K562 (cell line): ENCODE measurements around the gene ESAM. TPM values are rescaled to one million over a fixed set of nuclear protein-coding genes. Genes with fewer than 3 reads are reported as not detected.

Source experiments
- ATAC-seq: fragments of 200-7000 bp; cut with Tn5 transposase; 3 replicates; pipeline ENCODE4 v1.9.1; 2020; ENCODE audit warnings: moderate library complexity
- Bru-seq: library from RNA; stranded (reverse); fragments of 400-500 nt; gene quantifications from one replicate; lab custom pipeline; 2021; lab: Mats Ljungman, UMichigan
- BruChase-seq, 2 experiments: library from RNA; stranded (reverse); fragments of 400-500 nt; gene quantifications; one replicate each; lab custom pipeline; 2021; lab: Mats Ljungman, UMichigan
- BruUV-seq: library from RNA; stranded (reverse); fragments of 400-500 nt; replicated peaks from 2 replicates; lab custom pipeline; 2021; lab: Mats Ljungman, UMichigan
- CTCF ChIA-PET: fragments of 300-600 bp; formaldehyde crosslinking; extraction: SDS; loops from one replicate; lab custom pipeline; 2021; ENCODE audit warnings: low intra/inter-chr PET ratio; lab: Yijun Ruan, JAX
- POLR2A ChIA-PET: fragments of 300-600, 350-650 bp; sonication (Branson Sonifier 250); formaldehyde crosslinking; extraction: SDS; loops from one replicate; lab custom pipeline; 2021; ENCODE audit warnings: antibody characterized with exemption, inconsistent platforms; lab: Yijun Ruan, JAX
- DNase-seq, 4 experiments: peaks; one replicate each; pipeline versions ENCODE4 v3.0.0 to v3.0.0-alpha.2; 2011 to 2018; ENCODE audit warnings: low spot score in 3 of 4, mixed read lengths in 3 of 4; ENCODE audit errors: extremely low read depth in 1 of 4
- FAIRE-seq: peaks from 2 replicates; lab custom pipeline; 2011; peaks lifted over from hg19 to GRCh38; lab: Jason Lieb, UNC
- H2AFZ ChIP-seq: 2 replicates; pipeline ENCODE4 v1.6.0; 2011; ENCODE audit warnings: low read depth, low read length, control low read depth, inconsistent platforms
- H3K27ac ChIP-seq: fragments of 200-600 bp; 3 replicates; pipeline ENCODE4 v1.8.0; 2011; ENCODE audit warnings: low read depth, mild to moderate bottlenecking, control low read depth, inconsistent platforms, low read length, moderate library complexity, mixed read lengths; ENCODE audit errors: extremely low read depth
- H3K27me3 ChIP-seq, 2 experiments: fragments of 300-600 bp in 1 of 2; 2 replicates in 1 of 2; 3 replicates in 1 of 2; pipeline versions ENCODE4 v1.6.0 to v1.8.0; 2011; ENCODE audit warnings: inconsistent platforms in 2 of 2, low read length in 2 of 2, mild to moderate bottlenecking in 1 of 2, mixed read lengths in 1 of 2, moderate library complexity in 1 of 2; ENCODE audit not compliant: control insufficient read depth in 2 of 2, insufficient read depth in 2 of 2
- H3K36me3 ChIP-seq: fragments of 300-600 bp; 3 replicates; pipeline ENCODE4 v1.8.0; 2011; ENCODE audit warnings: mild to moderate bottlenecking, low read length, inconsistent platforms; ENCODE audit not compliant: control insufficient read depth, insufficient read depth
- H3K4me1 ChIP-seq, 2 experiments: fragments of 200-600 bp in 1 of 2; replicated peaks in 1 of 2; 2 replicates in 1 of 2; 3 replicates in 1 of 2; pipeline versions ENCODE4 v1.5.1 to v1.8.0; 2011; ENCODE audit warnings: inconsistent platforms in 2 of 2, low read length in 2 of 2, mild to moderate bottlenecking in 1 of 2, mixed read lengths in 1 of 2, moderate library complexity in 1 of 2; ENCODE audit not compliant: control insufficient read depth in 2 of 2, insufficient read depth in 2 of 2
- H3K4me2 ChIP-seq: 2 replicates; pipeline ENCODE4 v1.6.1; 2011; ENCODE audit warnings: low read length, control low read depth, inconsistent platforms, mixed read lengths; ENCODE audit not compliant: insufficient read depth
- H3K4me3 ChIP-seq: fragments of 200-600 bp; sonication (generic), shearing (Covaris generic); 2 replicates; pipeline ENCODE4 v1.5.1; 2016; ENCODE audit warnings: control low read depth, inconsistent platforms
- H3K79me2 ChIP-seq: fragments of 200-600 bp; 3 replicates; pipeline ENCODE4 v1.8.0; 2011; ENCODE audit warnings: low read length, inconsistent platforms; ENCODE audit not compliant: control insufficient read depth, insufficient read depth
- H3K9ac ChIP-seq, 2 experiments: 2 replicates each; pipeline versions ENCODE4 v1.6.0 to v1.6.1; 2011; ENCODE audit warnings: low read depth in 2 of 2, low read length in 2 of 2, control low read depth in 1 of 2, inconsistent platforms in 1 of 2, mild to moderate bottlenecking in 1 of 2, mixed read lengths in 1 of 2; ENCODE audit not compliant: insufficient read depth in 1 of 2
- H3K9me1 ChIP-seq: one replicate; pipeline ENCODE4 v1.6.0; 2011; ENCODE audit warnings: inconsistent platforms, mild to moderate bottlenecking, low read length, moderate library complexity; ENCODE audit not compliant: control insufficient read depth, insufficient read depth
- H3K9me3 ChIP-seq: replicated peaks from 2 replicates; pipeline ENCODE4 v1.5.1; 2011; ENCODE audit warnings: low read depth, low read length, inconsistent platforms; ENCODE audit not compliant: control insufficient read depth, insufficient read depth
- H4K20me1 ChIP-seq: replicated peaks from 2 replicates; pipeline ENCODE4 v1.6.1; 2011; ENCODE audit warnings: low read length, inconsistent platforms, mixed read lengths; ENCODE audit not compliant: control insufficient read depth, insufficient read depth
- BHLHE40 ChIP-seq: IDR thresholded peaks from 2 replicates; pipeline ENCODE4 v1.6.1; 2011; ENCODE audit warnings: low read length, improper control_type of control experiment
- E2F1 ChIP-seq: sonication (generic); formaldehyde crosslinking; IDR thresholded peaks from 2 replicates; pipeline ENCODE4 v1.8.1; 2023; ENCODE audit warnings: mild to moderate bottlenecking, missing genetic modification reagents, moderate library complexity
- NELFE ChIP-seq: IDR thresholded peaks from 2 replicates; pipeline ENCODE4 v1.6.1; 2011; ENCODE audit warnings: mild to moderate bottlenecking; ENCODE audit not compliant: insufficient read depth, insufficient read length
- VEZF1 ChIP-seq: fragments of 200-800 bp; sonication (Bioruptor generic); IDR thresholded peaks from 2 replicates; pipeline ENCODE4 v1.6.1; 2017; ENCODE audit warnings: missing genetic modification characterization, missing compliant biosample characterization
- ZNF133 ChIP-seq: fragments of 250-450 bp; sonication (Bioruptor Pico); IDR thresholded peaks from 2 replicates; pipeline ENCODE4 v1.4.0; 2020; ENCODE audit warnings: mild to moderate bottlenecking
- ZNF24 ChIP-seq: fragments of 450-650 bp; IDR thresholded peaks from 2 replicates; pipeline ENCODE4 v1.6.1; 2016
- ZNF740 ChIP-seq, 3 experiments: fragments of 200-800 bp in 1 of 3; sonication (Bioruptor generic) in 1 of 3; sonication (generic) in 1 of 3; formaldehyde crosslinking in 1 of 3; IDR thresholded peaks; 2 replicates each; pipeline versions ENCODE4 v1.6.1 to v1.8.0; 2016 to 2022; ENCODE audit warnings: mild to moderate bottlenecking in 2 of 3, missing compliant biosample characterization in 2 of 3, missing genetic modification characterization in 2 of 3, missing genetic modification reagents in 1 of 3
- WGBS: fragments of 100-300 bp; shearing (Covaris generic); methylation state at CpG from one replicate; pipeline ENCODE4 v1.1.6; 2016; ENCODE audit warnings: low coverage, mixed read lengths; ENCODE audit not compliant: insufficient coverage; ENCODE audit errors: missing lambda C conversion rate; 5-methylcytosine and 5-hydroxymethylcytosine counted together
- in situ Hi-C: fragments of 300-500 bp; cut with MboI; formaldehyde crosslinking; loops from 4 replicates; pipeline ENCODE4 v1.15.0; 2018; ENCODE audit warnings: inconsistent platforms, mixed read lengths
- intact Hi-C: fragments of 100-400 bp; cut with micrococcal nuclease; formaldehyde crosslinking; loops from 2 replicates; pipeline ENCODE4 v1.14.2; 2022
- long read RNA-seq, 3 experiments: library from polyadenylated mRNA in 2 of 3; library from RNA in 1 of 3; unstranded in 2 of 3; stranded (forward) in 1 of 3; transcript quantifications; one replicate each; pipeline ENCODE4 v2.0.0, GENCODE V29; 2019 to 2022
- polyA minus RNA-seq, 3 experiments: library from RNA; depleted of rRNA, polyadenylated mRNA; stranded (reverse); fragments of >200 nt; gene quantifications; 2 replicates each; pipeline ENCODE4 v1.2.3, GENCODE V29; 2011
- polyA plus RNA-seq, 8 experiments: library from polyadenylated mRNA; depleted of rRNA in 4 of 8; stranded (reverse) in 5 of 8; unstranded in 3 of 8; fragments of >200 nt; fragmentation: Nextera tagmentation in 2 of 8; fragmentation: Illumina TruSeq in 1 of 8; extraction: Ambion mirVana in 2 of 8; extraction: Trizol in 1 of 8; gene quantifications; 2 replicates each; pipeline versions ENCODE4 v1.2.1 to v1.2.3, GENCODE V29; 2011 to 2014; ENCODE audit warnings: inconsistent platforms in 1 of 8, missing spikeins in 1 of 8
- total RNA-seq, 7 experiments: library from RNA; depleted of rRNA in 6 of 7; stranded (reverse); fragments of >200 nt in 6 of 7; fragmentation: Illumina TruSeq in 2 of 7; extraction: Trizol in 2 of 7; gene quantifications; 2 replicates each; pipeline versions ENCODE4 v1.2.1 to v1.2.3, GENCODE V29; 2011 to 2021; ENCODE audit warnings: low replicate concordance in 1 of 7
- TF ChIP-seq, protein P1 (sequence below): sonication (generic); formaldehyde crosslinking; IDR thresholded peaks from 2 replicates; pipeline ENCODE4 v1.8.1; 2023; ENCODE audit warnings: mild to moderate bottlenecking, missing genetic modification reagents

Gene ESAM, protein sequence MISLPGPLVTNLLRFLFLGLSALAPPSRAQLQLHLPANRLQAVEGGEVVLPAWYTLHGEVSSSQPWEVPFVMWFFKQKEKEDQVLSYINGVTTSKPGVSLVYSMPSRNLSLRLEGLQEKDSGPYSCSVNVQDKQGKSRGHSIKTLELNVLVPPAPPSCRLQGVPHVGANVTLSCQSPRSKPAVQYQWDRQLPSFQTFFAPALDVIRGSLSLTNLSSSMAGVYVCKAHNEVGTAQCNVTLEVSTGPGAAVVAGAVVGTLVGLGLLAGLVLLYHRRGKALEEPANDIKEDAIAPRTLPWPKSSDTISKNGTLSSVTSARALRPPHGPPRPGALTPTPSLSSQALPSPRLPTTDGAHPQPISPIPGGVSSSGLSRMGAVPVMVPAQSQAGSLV
- 0.74 and 2.0 TPM in 2 replicates for total RNA-seq (2011; cell fraction: chromatin; rRNA removed; ENCODE audit: low replicate concordance)
- 1.6 and 1.8 TPM in 2 replicates for total RNA-seq (2011; cell fraction: nucleolus; rRNA removed)
- total RNA-seq (2011; cell fraction: nucleoplasm; rRNA removed), result 1.2 and 2.9 TPM in 2 replicates
- 0.14 and 0.29 TPM in 2 replicates for total RNA-seq (2014; rRNA removed)
- 0.18 and 0.22 TPM in 2 replicates for total RNA-seq (2014; rRNA removed; fragmentation: Illumina TruSeq; extraction: Trizol)
- total RNA-seq (2015; rRNA removed; fragmentation: Illumina TruSeq; extraction: Trizol), result 0.15 and 0.22 TPM in 2 replicates
- total RNA-seq (2021), result 0.36 and 0.91 TPM in 2 replicates
- 0.47 and 1.1 TPM in 2 replicates for polyA plus RNA-seq (2011; rRNA removed)
- 0.31 and 1.9 TPM in 2 replicates for polyA plus RNA-seq (2011; cell fraction: cytosol; rRNA removed)
- polyA plus RNA-seq (2011; cell fraction: nucleus; rRNA removed), result 1.1 and 4.0 TPM in 2 replicates
- polyA plus RNA-seq (2012), result 0.70 and 2.0 TPM in 2 replicates
- 0.65 and 0.90 TPM in 2 replicates for polyA plus RNA-seq (2014; fragmentation: Illumina TruSeq; extraction: Trizol)
- under 1 TPM; 0.06 to 0.08 TPM for polyA plus RNA-seq (2014; fragmentation: Nextera tagmentation; extraction: Ambion mirVana)
- polyA plus RNA-seq (2014; rRNA removed), result 0.22 and 1.5 TPM in 2 replicates
- 0.24 and 0.60 TPM in 2 replicates for polyA minus RNA-seq (2011; rRNA and poly(A)+ RNA removed)
- 0.57 and 1.3 TPM in 2 replicates for polyA minus RNA-seq (2011; cell fraction: cytosol; rRNA and poly(A)+ RNA removed)
- 0.44 and 0.54 TPM in 2 replicates for polyA minus RNA-seq (2011; cell fraction: nucleus; rRNA and poly(A)+ RNA removed)
- percentile 33 among the genes with signal in this experiment for Bru-seq, nascent RNA
- BruChase-seq, experiment 1, labeled RNA remaining after a 2-hour chase, result percentile 30 among the genes with signal in this experiment
- percentile 33 among the genes with signal in this experiment for BruChase-seq, experiment 2, labeled RNA remaining after a 6-hour chase
- long read RNA-seq, experiment 1, partial matches to known transcripts, result 0 of 2 reads
- long read RNA-seq, experiment 1, other reads (novel, unspliced or antisense), result 2 of 2 reads
- long read RNA-seq, experiment 2, partial matches to known transcripts, result 0 of 1 reads
- long read RNA-seq, experiment 2, other reads (novel, unspliced or antisense), result 1 of 1 reads
- long read RNA-seq, experiment 3, result 0 reads

DNA sequence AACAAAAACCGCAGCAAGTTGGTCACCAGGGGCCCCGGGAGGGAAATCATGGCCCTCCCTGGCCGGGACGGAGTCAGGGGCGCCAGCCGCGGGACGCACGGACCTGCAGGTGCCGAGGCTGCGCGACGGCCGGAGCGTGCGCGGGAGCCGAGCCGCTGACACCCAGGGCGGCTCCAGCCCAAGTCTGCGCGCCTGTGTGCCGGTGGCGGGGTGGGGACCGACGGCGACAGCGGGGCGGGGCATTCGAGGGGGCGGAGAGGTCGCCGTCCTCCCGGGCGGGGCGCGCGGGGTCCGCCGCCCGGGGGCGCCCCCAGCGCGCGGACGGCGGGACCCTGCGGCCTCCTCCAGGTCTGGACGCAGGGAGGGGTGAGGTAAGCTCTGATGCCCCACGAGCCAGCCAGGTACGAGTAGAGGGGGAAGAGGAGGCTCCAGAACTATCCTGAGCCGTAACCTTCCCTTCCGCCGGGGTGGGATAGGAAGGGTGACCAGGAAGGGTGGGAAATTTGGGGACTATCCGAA is at the start of gene ESAM:
Gene ESAM, minus strand, starts transcription at position 186 of the 519 bp plus-strand sequence. Its CDS starts 136 bp downstream, at position 50.
- no peak within 1 kb of the TSS for H3K27ac ChIP-seq
- TF ChIP-seq VEZF1 (CRISPR knock-in tag), result peak; percentile 59
- TF ChIP-seq, protein P1, sequence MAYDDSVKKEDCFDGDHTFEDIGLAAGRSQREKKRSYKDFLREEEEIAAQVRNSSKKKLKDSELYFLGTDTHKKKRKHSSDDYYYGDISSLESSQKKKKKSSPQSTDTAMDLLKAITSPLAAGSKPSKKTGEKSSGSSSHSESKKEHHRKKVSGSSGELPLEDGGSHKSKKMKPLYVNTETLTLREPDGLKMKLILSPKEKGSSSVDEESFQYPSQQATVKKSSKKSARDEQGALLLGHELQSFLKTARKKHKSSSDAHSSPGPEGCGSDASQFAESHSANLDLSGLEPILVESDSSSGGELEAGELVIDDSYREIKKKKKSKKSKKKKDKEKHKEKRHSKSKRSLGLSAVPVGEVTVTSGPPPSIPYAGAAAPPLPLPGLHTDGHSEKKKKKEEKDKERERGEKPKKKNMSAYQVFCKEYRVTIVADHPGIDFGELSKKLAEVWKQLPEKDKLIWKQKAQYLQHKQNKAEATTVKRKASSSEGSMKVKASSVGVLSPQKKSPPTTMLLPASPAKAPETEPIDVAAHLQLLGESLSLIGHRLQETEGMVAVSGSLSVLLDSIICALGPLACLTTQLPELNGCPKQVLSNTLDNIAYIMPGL (CRISPR knock-in tag), result 0 out of 2 replicates have a peak, but pooled peaks have one; percentile 45
- no peak for TF ChIP-seq ZNF740 (CRISPR knock-in tag; IDR thresholded peaks at IDR 0.05)
- no peak for TF ChIP-seq ZNF740 (tag; IDR thresholded peaks at IDR 0.05)
- no peak for TF ChIP-seq NELFE
- TF ChIP-seq ZNF133, result no peak
- TF ChIP-seq BHLHE40, result 0 out of 2 replicates have a peak, but pooled peaks have one; percentile 5
- no peak for TF ChIP-seq ZNF24
- 0 out of 2 replicates have a peak, but pooled peaks have one; percentile 19 for TF ChIP-seq E2F1 (CRISPR knock-in tag)

More for the DNA sequence above, at the start of gene ESAM:
- Histone ChIP-seq H3K36me3 (no peaks in the 10 kb centered on the region; the same call in 2 of the 3 replicates), H2AFZ (peak within 1 kb of the TSS; percentile 95), H3K9me1 (no peaks in the 10 kb centered on the region), H3K9me3 (no peaks in the 10 kb centered on the region), H3K79me2 (no peaks in the 10 kb centered on the region), H3K9ac (peak within 1 kb of the TSS; percentile 45 to 91), H3K4me3 (peak within 1 kb of the TSS; percentile 46), H3K4me2 (peak within 1 kb of the TSS; percentile 93), H3K27me3 (peaks cover 0 to 31% of the 10 kb centered on the region in 2 experiments; a peak in 3 of 5 replicates), H4K20me1 (no peaks in the 10 kb centered on the region), H3K4me1 (peaks cover 0 to 36% of the 10 kb centered on the region in 2 experiments; a peak in 4 of 5 replicates)
- DNase-seq (peak; percentile 75 to 94 (median 90)), ATAC-seq (peak; percentile 89), FAIRE-seq (no peak)
- intact Hi-C loops, result loop anchor here (10.0 kb wide), 1 partner anchor 347 kb away; no protein-coding TSS in a partner anchor
- ChIA-PET CTCF (interaction anchor here (0.6 to 2.6 kb wide), 6 partner anchors 25 to 118 kb away, joined by 3 to 24 read pairs (median 12); no protein-coding TSS in a partner anchor), POLR2A (interaction anchor here (0.5 to 1.0 kb wide), 4 partner anchors 30 to 380 kb away, joined by 3 to 4 read pairs (median 3); no protein-coding TSS in a partner anchor)
- in situ Hi-C loops, result loop anchor here (10.0 kb wide), 2 partner anchors 87 to 347 kb away; partner anchors contain the start of genes SIAE and SPA17
- WGBS, result 0% methylated on average over 8 of the region's 55 CpGs
- no TSS peak for BruUV-seq
